PC-9 (cell line): Measurements from ENCODE around the gene CAMTA1. TPM values are rescaled to one million over a fixed set of nuclear protein-coding genes. Genes with fewer than 3 reads are reported as not detected.

Experiments
- BruUV-seq: library from RNA; stranded (reverse); fragments of 400-500 nt; replicated peaks from 2 replicates; lab custom pipeline; 2021; lab: Mats Ljungman, UMichigan
- CTCF ChIA-PET: fragments of 300-600 bp; sonication (Branson Sonifier 250); formaldehyde crosslinking; loops from one replicate; lab custom pipeline; 2022; ENCODE audit warnings: antibody characterized with exemption; lab: Charles Lee
- POLR2A ChIA-PET: fragments of 300-600 bp; sonication (Branson Sonifier 250); formaldehyde crosslinking; loops from one replicate; lab custom pipeline; 2022; ENCODE audit warnings: antibody characterized with exemption; ENCODE audit not compliant: unreplicated experiment; lab: Charles Lee
- DNase-seq, 2 experiments: peaks; one replicate each; pipeline versions ENCODE4 v3.0.0 to v3.0.0-alpha.2; 2015 to 2022; ENCODE audit warnings: mixed read lengths in 1 of 2
- H2AFZ ChIP-seq: fragments of 200-600 bp; sonication (generic); 2 replicates; pipeline ENCODE4 v1.8.1; 2017; ENCODE audit warnings: antibody characterized with exemption
- H3F3A ChIP-seq: fragments of 200-600 bp; sonication (generic); 2 replicates; pipeline ENCODE4 v1.8.1; 2017; ENCODE audit warnings: antibody characterized with exemption, mild to moderate bottlenecking, low read depth; ENCODE audit not compliant: insufficient read depth
- H3K27ac ChIP-seq: fragments of 200-600 bp; sonication (generic); 2 replicates; pipeline ENCODE4 v1.6.1; 2016; ENCODE audit warnings: mixed run types
- H3K27me3 ChIP-seq: fragments of 200-600 bp; sonication (generic); 2 replicates; pipeline ENCODE4 v1.6.1; 2016; ENCODE audit warnings: low read depth, mixed run types; ENCODE audit not compliant: insufficient read depth
- H3K36me3 ChIP-seq: fragments of 200-600 bp; sonication (generic); 2 replicates; pipeline ENCODE4 v1.6.1; 2016; ENCODE audit warnings: low read depth, mixed run types
- H3K4me1 ChIP-seq: fragments of 200-600 bp; sonication (generic); replicated peaks from 2 replicates; pipeline ENCODE4 v1.6.1; 2016; ENCODE audit warnings: mixed run types; ENCODE audit not compliant: insufficient read depth
- H3K4me2 ChIP-seq: fragments of 200-600 bp; sonication (generic); 2 replicates; pipeline ENCODE4 v1.6.1; 2017; ENCODE audit warnings: mixed run types
- H3K4me3 ChIP-seq: fragments of 200-600 bp; sonication (generic); 2 replicates; pipeline ENCODE4 v1.6.1; 2016; ENCODE audit warnings: mixed run types
- H3K79me2 ChIP-seq: fragments of 200-600 bp; sonication (generic); 2 replicates; pipeline ENCODE4 v1.6.1; 2017; ENCODE audit warnings: low read depth, mixed run types
- H3K9me2 ChIP-seq: fragments of 200-600 bp; sonication (generic); 2 replicates; pipeline ENCODE4 v1.8.1; 2017; ENCODE audit warnings: mild to moderate bottlenecking; ENCODE audit not compliant: insufficient read depth
- H3K9me3 ChIP-seq: fragments of 200-600 bp; sonication (generic); 2 replicates; pipeline ENCODE4 v1.8.1; 2016; ENCODE audit warnings: low read depth; ENCODE audit not compliant: insufficient read depth
- H4K20me1 ChIP-seq: fragments of 200-600 bp; sonication (generic); 2 replicates; pipeline ENCODE4 v1.8.1; 2017; ENCODE audit not compliant: insufficient read depth
- EZH2 ChIP-seq: fragments of 200-600 bp; sonication (generic); IDR thresholded peaks from 2 replicates; pipeline ENCODE4 v1.8.0; 2017; ENCODE audit warnings: antibody characterized with exemption, low read depth
- intact Hi-C: fragments of 100-400 bp; cut with micrococcal nuclease; formaldehyde crosslinking; loops from one replicate; pipeline ENCODE4 v1.10.0; 2022; ENCODE audit not compliant: unreplicated experiment
- total RNA-seq: library from RNA; stranded (reverse); gene quantifications from 2 replicates; pipeline ENCODE4 v1.2.3, GENCODE V29; 2021
- TF ChIP-seq, protein P1 (sequence below): fragments of 200-600 bp; sonication (generic); conservative IDR thresholded peaks from 2 replicates; pipeline ENCODE4 v1.6.1; 2017; ENCODE audit warnings: mixed run types, antibody characterized with exemption, mild to moderate bottlenecking, moderate library complexity

The CAMTA1 gene
- total RNA-seq, 1 experiment from 2014 or later: 72.3 TPM

DNA sequence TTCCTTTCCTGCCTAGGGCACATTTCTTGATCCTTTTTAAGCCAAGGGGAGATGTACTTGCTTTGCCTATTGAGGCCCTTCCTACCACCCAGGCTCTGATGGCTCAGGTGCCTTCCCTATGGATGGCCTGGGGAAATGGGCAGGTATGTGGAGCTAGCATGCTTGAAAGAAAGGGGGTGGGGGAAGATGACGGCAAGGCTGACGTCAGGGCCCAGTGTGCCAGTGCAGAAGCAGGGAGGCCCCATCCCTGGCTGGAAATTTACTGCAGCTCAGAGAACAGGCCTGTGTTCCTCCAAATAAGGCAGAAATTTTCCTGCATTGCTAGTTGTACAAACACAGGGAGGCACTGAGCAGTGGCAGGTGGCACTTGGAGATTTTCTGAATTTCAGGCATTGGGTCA, 532.6 kb downstream of the CAMTA1 start:
- intact Hi-C loops: no loop called here
- no peak overlapping the region for H3K4me3 ChIP-seq
- H3K27me3 ChIP-seq: peaks cover 8% of the 10 kb centered on the region; the same call in 1 of the 2 replicates
- no peaks in the 10 kb centered on the region for H3K79me2 ChIP-seq
- DNase-seq: no peak
- ChIA-PET CTCF (no interaction called here), POLR2A (no interaction called here)
- H4K20me1 ChIP-seq: no peaks in the 10 kb centered on the region
- no peaks in the 10 kb centered on the region for H3K9me2 ChIP-seq
- BruUV-seq: no TSS peak
- H3K4me2 ChIP-seq: no peak overlapping the region
- TF ChIP-seq EZH2: no peak
- TF ChIP-seq, protein P1, sequence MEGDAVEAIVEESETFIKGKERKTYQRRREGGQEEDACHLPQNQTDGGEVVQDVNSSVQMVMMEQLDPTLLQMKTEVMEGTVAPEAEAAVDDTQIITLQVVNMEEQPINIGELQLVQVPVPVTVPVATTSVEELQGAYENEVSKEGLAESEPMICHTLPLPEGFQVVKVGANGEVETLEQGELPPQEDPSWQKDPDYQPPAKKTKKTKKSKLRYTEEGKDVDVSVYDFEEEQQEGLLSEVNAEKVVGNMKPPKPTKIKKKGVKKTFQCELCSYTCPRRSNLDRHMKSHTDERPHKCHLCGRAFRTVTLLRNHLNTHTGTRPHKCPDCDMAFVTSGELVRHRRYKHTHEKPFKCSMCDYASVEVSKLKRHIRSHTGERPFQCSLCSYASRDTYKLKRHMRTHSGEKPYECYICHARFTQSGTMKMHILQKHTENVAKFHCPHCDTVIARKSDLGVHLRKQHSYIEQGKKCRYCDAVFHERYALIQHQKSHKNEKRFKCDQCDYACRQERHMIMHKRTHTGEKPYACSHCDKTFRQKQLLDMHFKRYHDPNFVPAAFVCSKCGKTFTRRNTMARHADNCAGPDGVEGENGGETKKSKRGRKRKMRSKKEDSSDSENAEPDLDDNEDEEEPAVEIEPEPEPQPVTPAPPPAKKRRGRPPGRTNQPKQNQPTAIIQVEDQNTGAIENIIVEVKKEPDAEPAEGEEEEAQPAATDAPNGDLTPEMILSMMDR: no peak
- no peaks in the 10 kb centered on the region for H3K9me3 ChIP-seq
- no peaks in the 10 kb centered on the region for H3K4me1 ChIP-seq
- H3K36me3 ChIP-seq: no peaks in the 10 kb centered on the region
- H2AFZ ChIP-seq: no peak overlapping the region
- no peaks in the 10 kb centered on the region for H3F3A ChIP-seq
- H3K27ac ChIP-seq: no peak overlapping the region

GRCh38 chr1:7319196-7319595, 533.9 kb downstream of the CAMTA1 start:
- H3K36me3 ChIP-seq: no peaks in the 10 kb centered on the region
- H3K79me2 ChIP-seq: no peaks in the 10 kb centered on the region
- ChIA-PET POLR2A (no interaction called here), CTCF (no interaction called here)
- no peak overlapping the region for H2AFZ ChIP-seq
- DNase-seq: no peak
- no peaks in the 10 kb centered on the region for H3K9me3 ChIP-seq
- no peaks in the 10 kb centered on the region for H3K9me2 ChIP-seq
- 0 out of 2 replicates have a peak, but pooled peaks cover 3% of the 10 kb centered on the region for H3K27me3 ChIP-seq
- no peaks in the 10 kb centered on the region for H3K4me1 ChIP-seq
- H3K4me2 ChIP-seq: no peak overlapping the region
- no peaks in the 10 kb centered on the region for H4K20me1 ChIP-seq
- no TSS peak for BruUV-seq
- no peaks in the 10 kb centered on the region for H3F3A ChIP-seq
- H3K27ac ChIP-seq: no peak overlapping the region
- no peak overlapping the region for H3K4me3 ChIP-seq
- TF ChIP-seq, protein P1: no peak
- no peak for TF ChIP-seq EZH2
- intact Hi-C loops: no loop called here

DNA sequence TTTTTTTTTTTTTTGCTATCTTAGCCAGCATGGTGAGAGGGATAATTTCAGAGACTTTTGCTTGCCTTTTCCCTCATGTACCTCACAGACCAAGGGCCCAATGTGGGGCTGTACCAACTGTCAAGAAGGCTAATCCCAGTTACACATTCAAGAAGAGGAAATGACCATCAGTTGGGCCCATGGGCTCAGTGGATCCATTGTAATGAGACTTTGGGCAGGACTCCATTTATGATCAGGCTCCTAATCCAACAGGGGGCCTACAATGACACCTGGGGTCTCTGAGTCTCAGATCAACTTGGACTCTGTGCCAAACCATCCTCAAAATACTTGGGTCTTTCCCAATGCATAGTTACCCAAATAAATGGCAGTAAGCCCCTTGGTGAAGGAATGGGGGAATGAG, 535.4 kb downstream of the CAMTA1 start:
- H3K27me3 ChIP-seq: 0 out of 2 replicates have a peak, but pooled peaks cover 3% of the 10 kb centered on the region
- POLR2A ChIA-PET: no interaction called here

More for the DNA sequence above, 535.4 kb downstream of the CAMTA1 start:
- TF ChIP-seq, protein P1: no peak
- no peak for TF ChIP-seq EZH2
- DNase-seq: no peak
- H4K20me1 ChIP-seq: no peaks in the 10 kb centered on the region
- H3K4me2 ChIP-seq: no peak overlapping the region
- H3K4me3 ChIP-seq: no peak overlapping the region
- H2AFZ ChIP-seq: no peak overlapping the region
- H3K9me3 ChIP-seq: no peaks in the 10 kb centered on the region
- no peaks in the 10 kb centered on the region for H3K36me3 ChIP-seq
- no peaks in the 10 kb centered on the region for H3K79me2 ChIP-seq
- no peaks in the 10 kb centered on the region for H3K9me2 ChIP-seq
- H3K4me1 ChIP-seq: no peaks in the 10 kb centered on the region
- intact Hi-C loops: no loop called here
- no peak overlapping the region for H3K27ac ChIP-seq
- CTCF ChIA-PET: no interaction called here
- BruUV-seq: no TSS peak
- H3F3A ChIP-seq: no peaks in the 10 kb centered on the region
